Neural progenitor cell (in vitro differentiated cells): ENCODE measurements around the gene TBX10. TPM values are rescaled to one million over a fixed set of nuclear protein-coding genes. Genes with fewer than 3 reads are reported as not detected.
A peak's percentile ranks its signal among the peaks of the same experiment; 100 is the strongest.

Experiments
- DNase-seq: peaks from one replicate; pipeline ENCODE4 v3.0.0-alpha.2; 2016; ENCODE audit warnings: low spot score
- H2AFZ ChIP-seq: fragments of 200-600 bp; sonication (generic); replicated peaks from 2 replicates; pipeline ENCODE4 v1.6.1; 2016; ENCODE audit warnings: antibody characterized with exemption
- H3F3A ChIP-seq: fragments of 200-600 bp; sonication (generic); 2 replicates; pipeline ENCODE4 v1.6.1; 2016; ENCODE audit warnings: antibody characterized with exemption, low read depth
- H3K27ac ChIP-seq: fragments of 200-600 bp; sonication (generic); 2 replicates; pipeline ENCODE4 v1.5.1; 2016; ENCODE audit warnings: mild to moderate bottlenecking
- H3K27me3 ChIP-seq: fragments of 200-600 bp; sonication (generic); 2 replicates; pipeline ENCODE4 v1.6.1; 2016; ENCODE audit warnings: mild to moderate bottlenecking, moderate library complexity
- H3K36me3 ChIP-seq: fragments of 200-600 bp; sonication (generic); 2 replicates; pipeline ENCODE4 v1.5.1; 2016
- H3K4me1 ChIP-seq: fragments of 200-600 bp; sonication (generic); 2 replicates; pipeline ENCODE4 v1.6.1; 2016; ENCODE audit warnings: mixed run types
- H3K4me2 ChIP-seq: fragments of 200-600 bp; sonication (generic); 2 replicates; pipeline ENCODE4 v1.6.1; 2016
- H3K4me3 ChIP-seq: fragments of 200-600 bp; sonication (generic); 2 replicates; pipeline ENCODE4 v1.5.1; 2016
- H3K79me2 ChIP-seq: fragments of 200-600 bp; sonication (generic); 2 replicates; pipeline ENCODE4 v1.6.1; 2016; ENCODE audit warnings: low read depth
- H3K9ac ChIP-seq: fragments of 200-600 bp; sonication (generic); 2 replicates; pipeline ENCODE4 v1.6.1; 2016
- H3K9me3 ChIP-seq: fragments of 200-600 bp; sonication (generic); 2 replicates; pipeline ENCODE4 v1.5.1; 2016; ENCODE audit warnings: low read depth
- H4K20me1 ChIP-seq: fragments of 200-600 bp; sonication (generic); 2 replicates; pipeline ENCODE4 v1.6.1; 2016; ENCODE audit warnings: low read depth
- H3K27ac Mint-ChIP-seq: 3 replicates; pipeline ENCODE4 v1.8.0; 2021; ENCODE audit warnings: mixed read lengths
- H3K27me3 Mint-ChIP-seq: 2 replicates; pipeline ENCODE4 v1.8.0; 2022; ENCODE audit warnings: low read depth, mild to moderate bottlenecking, inconsistent platforms, moderate library complexity, mixed read lengths; ENCODE audit not compliant: insufficient read depth
- H3K36me3 Mint-ChIP-seq: 3 replicates; pipeline ENCODE4 v1.8.0; 2021; ENCODE audit warnings: mixed read lengths
- H3K4me1 Mint-ChIP-seq: 3 replicates; pipeline ENCODE4 v1.8.0; 2021; ENCODE audit warnings: mixed read lengths
- H3K4me3 Mint-ChIP-seq: 3 replicates; pipeline ENCODE4 v1.8.0; 2021; ENCODE audit warnings: mild to moderate bottlenecking, moderate library complexity, mixed read lengths
- H3K9me3 Mint-ChIP-seq: 3 replicates; pipeline ENCODE4 v1.8.0; 2020; ENCODE audit warnings: mixed read lengths
- EZH2 ChIP-seq: fragments of 200-600 bp; sonication (generic); IDR thresholded peaks from 2 replicates; pipeline ENCODE4 v1.6.1; 2017; ENCODE audit warnings: antibody characterized with exemption, mild to moderate bottlenecking, moderate library complexity
- EZH2phosphoT487 ChIP-seq: fragments of 200-600 bp; sonication (generic); IDR thresholded peaks from 2 replicates; pipeline ENCODE4 v1.6.1; 2017; ENCODE audit warnings: antibody characterized with exemption
- total RNA-seq: library from RNA; depleted of rRNA; stranded (reverse); fragments of >200 nt; gene quantifications from 2 replicates; pipeline ENCODE4 v1.2.3, GENCODE V29; 2015; ENCODE audit warnings: low replicate concordance
- TF ChIP-seq, protein P1 (sequence below): fragments of 200-600 bp; sonication (generic); IDR thresholded peaks from 2 replicates; pipeline ENCODE4 v1.5.1; 2017; ENCODE audit warnings: antibody characterized with exemption, mild to moderate bottlenecking

The TBX10 gene
- total RNA-seq, 1 donor from 2014 or later, result not detected

DNA sequence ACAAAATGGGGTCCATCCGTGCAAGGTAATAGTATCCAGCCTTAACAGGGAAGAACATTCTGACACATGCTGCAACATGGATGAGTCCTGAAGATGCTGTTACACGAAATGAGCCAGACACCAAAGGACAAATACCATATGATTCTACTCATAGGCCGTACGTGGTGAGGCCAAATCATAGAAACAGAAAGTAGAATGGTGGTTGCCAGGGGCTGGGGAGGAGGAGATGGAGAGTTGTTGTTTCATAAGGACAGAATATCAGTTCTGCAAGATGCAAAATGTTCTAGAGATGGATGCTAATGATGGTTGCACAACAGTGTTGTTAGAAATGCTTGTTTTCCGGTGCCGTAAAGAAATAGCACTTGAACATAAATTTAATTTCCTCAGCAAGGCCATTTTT, 2.6 kb downstream of the TBX10 start:
- Mint-ChIP-seq H3K36me3 (no peaks in the 10 kb centered on the region), H3K27ac (no peak overlapping the region), H3K9me3 (peaks cover 2% of the 10 kb centered on the region), H3K27me3 (peaks cover 11% of the 10 kb centered on the region), H3K4me3 (no peak overlapping the region), H3K4me1 (peaks cover 10% of the 10 kb centered on the region)
- Histone ChIP-seq H3K79me2 (no peaks in the 10 kb centered on the region), H3K4me3 (no peak overlapping the region), H2AFZ (no peak overlapping the region), H4K20me1 (no peaks in the 10 kb centered on the region), H3K27ac (no peak overlapping the region), H3K4me1 (peaks cover 6% of the 10 kb centered on the region), H3K9me3 (no peaks in the 10 kb centered on the region), H3F3A (no peaks in the 10 kb centered on the region), H3K4me2 (no peak overlapping the region), H3K27me3 (peaks cover 24% of the 10 kb centered on the region), H3K36me3 (no peaks in the 10 kb centered on the region), H3K9ac (no peak overlapping the region)
- TF ChIP-seq, protein P1, sequence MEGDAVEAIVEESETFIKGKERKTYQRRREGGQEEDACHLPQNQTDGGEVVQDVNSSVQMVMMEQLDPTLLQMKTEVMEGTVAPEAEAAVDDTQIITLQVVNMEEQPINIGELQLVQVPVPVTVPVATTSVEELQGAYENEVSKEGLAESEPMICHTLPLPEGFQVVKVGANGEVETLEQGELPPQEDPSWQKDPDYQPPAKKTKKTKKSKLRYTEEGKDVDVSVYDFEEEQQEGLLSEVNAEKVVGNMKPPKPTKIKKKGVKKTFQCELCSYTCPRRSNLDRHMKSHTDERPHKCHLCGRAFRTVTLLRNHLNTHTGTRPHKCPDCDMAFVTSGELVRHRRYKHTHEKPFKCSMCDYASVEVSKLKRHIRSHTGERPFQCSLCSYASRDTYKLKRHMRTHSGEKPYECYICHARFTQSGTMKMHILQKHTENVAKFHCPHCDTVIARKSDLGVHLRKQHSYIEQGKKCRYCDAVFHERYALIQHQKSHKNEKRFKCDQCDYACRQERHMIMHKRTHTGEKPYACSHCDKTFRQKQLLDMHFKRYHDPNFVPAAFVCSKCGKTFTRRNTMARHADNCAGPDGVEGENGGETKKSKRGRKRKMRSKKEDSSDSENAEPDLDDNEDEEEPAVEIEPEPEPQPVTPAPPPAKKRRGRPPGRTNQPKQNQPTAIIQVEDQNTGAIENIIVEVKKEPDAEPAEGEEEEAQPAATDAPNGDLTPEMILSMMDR, result no peak
- TF ChIP-seq EZH2 (no peak), EZH2phosphoT487 (no peak)
- DNase-seq, result no peak

DNA sequence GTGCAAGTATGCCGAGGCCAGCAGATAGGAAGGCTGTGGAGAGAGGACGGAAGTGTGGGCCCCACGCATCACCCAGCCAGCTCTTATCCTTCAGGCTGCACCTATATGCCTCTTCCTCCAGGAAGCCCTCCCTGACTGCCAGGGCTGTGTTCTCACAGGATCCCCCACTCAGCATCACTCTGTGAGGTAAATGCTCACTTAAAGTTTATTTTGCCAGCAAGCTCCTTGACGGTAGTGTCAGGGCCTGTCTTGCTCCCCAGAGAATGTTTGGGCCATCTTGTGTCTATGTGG, 4.4 kb downstream of the TBX10 start:
- Histone ChIP-seq H3K36me3 (no peaks in the 10 kb centered on the region), H2AFZ (no peak overlapping the region), H4K20me1 (no peaks in the 10 kb centered on the region), H3K9ac (no peak overlapping the region), H3K27me3 (peaks cover 15% of the 10 kb centered on the region), H3K4me1 (peaks cover 9% of the 10 kb centered on the region), H3K27ac (no peak overlapping the region), H3K4me3 (no peak overlapping the region), H3K79me2 (no peaks in the 10 kb centered on the region), H3K4me2 (no peak overlapping the region), H3K9me3 (no peaks in the 10 kb centered on the region), H3F3A (peaks cover 10% of the 10 kb centered on the region)
- Mint-ChIP-seq H3K27ac (no peak overlapping the region), H3K9me3 (peaks cover 2% of the 10 kb centered on the region), H3K4me3 (peak overlapping the region; percentile 24), H3K27me3 (peaks cover 11% of the 10 kb centered on the region), H3K36me3 (no peaks in the 10 kb centered on the region), H3K4me1 (peaks cover 16% of the 10 kb centered on the region)
- DNase-seq, result no peak
- TF ChIP-seq EZH2 (no peak), EZH2phosphoT487 (no peak)
- TF ChIP-seq, protein P1, result no peak

DNA sequence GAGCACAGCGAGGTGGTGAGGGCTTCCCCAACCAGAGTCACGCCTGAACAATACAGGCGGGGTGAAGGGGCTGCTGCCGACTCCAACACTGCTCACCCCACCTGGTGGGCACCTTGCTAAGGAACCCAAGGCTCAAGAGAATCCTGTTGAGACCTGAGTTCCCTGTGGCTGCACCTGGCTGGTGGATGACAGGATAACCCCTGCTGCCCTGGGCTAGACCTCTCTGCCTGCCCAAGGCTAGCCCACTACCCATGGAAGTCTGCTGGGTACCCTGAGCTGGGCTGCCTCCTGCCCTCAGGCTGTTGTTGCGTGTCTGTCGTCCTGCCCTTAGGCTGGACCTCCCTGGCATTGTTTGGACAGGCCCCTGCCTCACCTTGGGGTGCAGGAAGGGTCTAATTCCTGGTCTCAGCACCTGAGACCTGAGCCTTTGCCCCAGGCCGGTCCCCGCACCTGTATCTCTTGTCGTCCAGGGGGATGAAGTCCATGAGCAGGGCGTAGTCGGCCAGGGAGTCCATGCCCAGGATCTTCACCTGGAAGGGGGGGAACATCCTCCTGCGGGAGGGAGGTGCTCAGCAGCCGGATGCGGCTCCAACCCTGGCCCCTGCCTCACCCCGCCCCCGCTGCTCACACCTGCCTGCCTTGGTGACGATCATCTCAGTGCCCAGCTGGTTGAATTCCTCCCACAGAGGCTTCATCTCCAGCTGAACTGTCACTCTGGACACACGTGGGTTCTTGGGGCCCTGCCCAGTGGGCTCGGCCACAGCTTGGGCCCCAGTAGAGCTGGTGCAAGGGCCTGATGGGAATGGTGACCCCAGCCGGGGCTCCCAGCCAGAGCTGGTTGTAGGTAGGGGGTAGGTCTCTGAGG, 5.0 kb downstream of the TBX10 start:
- no peak overlapping the region for H3K4me3 ChIP-seq
- no peaks in the 10 kb centered on the region for H3K36me3 ChIP-seq
- H3K9ac ChIP-seq, result no peak overlapping the region
- H3K9me3 ChIP-seq, result no peaks in the 10 kb centered on the region
- no peak overlapping the region for H3K27ac Mint-ChIP-seq
- H3K27me3 Mint-ChIP-seq, result peaks cover 10% of the 10 kb centered on the region
- no peaks in the 10 kb centered on the region for H4K20me1 ChIP-seq
- H3F3A ChIP-seq, result peaks cover 13% of the 10 kb centered on the region
- H3K4me1 ChIP-seq, result peaks cover 8% of the 10 kb centered on the region
- no peak overlapping the region for H3K27ac ChIP-seq
- peaks cover 2% of the 10 kb centered on the region for H3K9me3 Mint-ChIP-seq
- H2AFZ ChIP-seq, result no peak overlapping the region
- peaks cover 14% of the 10 kb centered on the region for H3K4me1 Mint-ChIP-seq
- TF ChIP-seq, protein P1, result no peak
- TF ChIP-seq EZH2, result no peak
- TF ChIP-seq EZH2phosphoT487, result no peak
- H3K27me3 ChIP-seq, result peaks cover 9% of the 10 kb centered on the region
- no peak overlapping the region for H3K4me2 ChIP-seq
- H3K4me3 Mint-ChIP-seq, result no peak overlapping the region
- H3K79me2 ChIP-seq, result no peaks in the 10 kb centered on the region
- H3K36me3 Mint-ChIP-seq, result no peaks in the 10 kb centered on the region
- no peak for DNase-seq
